Gastrocnemius medialis (tissue), 4 donors: ENCODE results near the gene NDUFB2. TPM values are rescaled to one million over a fixed set of nuclear protein-coding genes. Genes with fewer than 3 reads are reported as not detected.

ENCODE experiments used
- ATAC-seq, 2 donors: fragments of 150-250 bp; one replicate each; pipeline ENCODE4 v1.9.1; 2016
- DNase-seq, 2 donors: peaks; one replicate each; pipeline ENCODE4 v3.0.0-alpha.2; 2019
- H3K27ac ChIP-seq, 4 donors: fragments of 200-600 bp; sonication (generic); 1 replicate in 1 of 4; 2 replicates in 3 of 4; pipeline ENCODE4 v1.5.1; 2016 to 2018; ENCODE audit warnings: mild to moderate bottlenecking in 2 of 4, moderate library complexity in 1 of 4
- H3K27me3 ChIP-seq, 3 donors: fragments of 200-600 bp; sonication (generic) in 2 of 3; 1 replicate in 1 of 3; 2 replicates in 2 of 3; pipeline versions ENCODE4 v1.5.1 to v1.6.0; 2016 to 2019; ENCODE audit warnings: mild to moderate bottlenecking in 1 of 3, moderate library complexity in 1 of 3
- H3K36me3 ChIP-seq, 2 donors: fragments of 200-600 bp; sonication (generic) in 1 of 2; one replicate each; pipeline ENCODE4 v1.5.1; 2017 to 2018
- H3K4me1 ChIP-seq, 2 donors: fragments of 200-600 bp; sonication (generic) in 1 of 2; one replicate each; pipeline ENCODE4 v1.5.1; 2016 to 2017; ENCODE audit warnings: mild to moderate bottlenecking in 2 of 2
- H3K4me3 ChIP-seq, 4 donors: fragments of 200-600 bp; sonication (generic) in 3 of 4; 1 replicate in 1 of 4; 2 replicates in 3 of 4; pipeline ENCODE4 v1.5.1; 2016 to 2019; ENCODE audit warnings: mild to moderate bottlenecking in 2 of 4
- H3K9me3 ChIP-seq, 3 donors: fragments of 200-600 bp; sonication (generic) in 2 of 3; 1 replicate in 1 of 3; 2 replicates in 2 of 3; pipeline ENCODE4 v1.5.1; 2016 to 2019
- CTCF ChIP-seq, 5 experiments: fragments of 450-650 bp in 3 of 5; fragments of 200-600 bp in 2 of 5; sonication (generic) in 2 of 5; IDR thresholded peaks in 4 of 5; conservative IDR thresholded peaks in 1 of 5; 1 replicate in 4 of 5; 2 replicates in 1 of 5; pipeline ENCODE4 v1.5.1; 2016 to 2019; ENCODE audit warnings: antibody characterized with exemption in 5 of 5, mild to moderate bottlenecking in 3 of 5, moderate library complexity in 3 of 5
- POLR2A ChIP-seq, 2 donors: fragments of 450-650 bp; IDR thresholded peaks; one replicate each; pipeline ENCODE4 v1.6.1; 2017; ENCODE audit warnings: antibody characterized with exemption in 2 of 2, mild to moderate bottlenecking in 2 of 2, moderate library complexity in 2 of 2
- in situ Hi-C, 4 donors: fragments of 200-750 bp; cut with MboI; loops; one replicate each; pipeline versions ENCODE4 v1.15.0 to v1.8.0; 2017; ENCODE audit warnings: low sequenced_read_pairs in 4 of 4
- intact Hi-C: fragments of 100-400 bp; cut with DNase I; formaldehyde crosslinking; loops from one replicate; pipeline ENCODE4 v1.15.1; 2023; ENCODE audit warnings: low total_unique reads
- total RNA-seq, 4 donors: library from RNA; depleted of rRNA; stranded (reverse); fragments of >200 nt; gene quantifications; one replicate each; pipeline versions ENCODE4 v1.1.0 to v1.2.3, GENCODE V29; 2016

Gene NDUFB2
- total RNA-seq, 4 donors from 2014 or later = 449 to 793 (median 538) TPM

- no peak for DNase-seq
- no peak overlapping the region for H3K27ac ChIP-seq
- ATAC-seq = no peak
- H3K4me3 ChIP-seq = no peak overlapping the region
- in situ Hi-C loops (loop anchor here in 3 of 4 donors (25.0 kb wide), 1 partner anchor 327 kb away; the partner anchor contains the start of gene MRPS33 (in 3 of the 3)), intact Hi-C loops (no loop called here)
- TF ChIP-seq CTCF (IDR thresholded peaks at IDR 0.05 in 4 of 5, conservative IDR thresholded peaks at IDR 0.05 in 1 of 5) (no peak), POLR2A (IDR thresholded peaks at IDR 0.05) (no peak)
- H3K27me3 ChIP-seq = no peaks in the 10 kb centered on the region
- peaks cover 0 to 25% of the 10 kb centered on the region in 2 donors for H3K36me3 ChIP-seq
- no peaks in the 10 kb centered on the region for H3K9me3 ChIP-seq
- no peaks in the 10 kb centered on the region for H3K4me1 ChIP-seq
Observed at GRCh38 chr7:140685407-140686087, 11.0 kb upstream of the NDUFB2 start.

GRCh38 chr7:140686921-140687320 is 9.6 kb upstream of the NDUFB2 start:
- Histone ChIP-seq H3K4me1 (no peaks in the 10 kb centered on the region), H3K27ac (no peak overlapping the region), H3K9me3 (no peaks in the 10 kb centered on the region), H3K36me3 (peaks cover 0 to 24% of the 10 kb centered on the region in 2 donors), H3K4me3 (no peak overlapping the region), H3K27me3 (no peaks in the 10 kb centered on the region)
- in situ Hi-C loops = loop anchor here in 3 of 4 donors (25.0 kb wide), 1 partner anchor 325 kb away; the partner anchor contains the start of gene MRPS33 (in 3 of the 3)
- intact Hi-C loops = no loop called here
- TF ChIP-seq POLR2A (IDR thresholded peaks at IDR 0.05) (no peak), CTCF (IDR thresholded peaks at IDR 0.05 in 4 of 5, conservative IDR thresholded peaks at IDR 0.05 in 1 of 5) (no peak)
- no peak for DNase-seq
- ATAC-seq = no peak

- no peak for DNase-seq
Observed at GRCh38 chr7:140688341-140688740, 8.2 kb upstream of the NDUFB2 start.

More at GRCh38 chr7:140688341-140688740, 8.2 kb upstream of the NDUFB2 start:
- Histone ChIP-seq H3K36me3 (peaks cover 0 to 33% of the 10 kb centered on the region in 2 donors), H3K9me3 (no peaks in the 10 kb centered on the region), H3K4me1 (no peaks in the 10 kb centered on the region), H3K27ac (no peak overlapping the region), H3K4me3 (no peak overlapping the region), H3K27me3 (no peaks in the 10 kb centered on the region)
- ATAC-seq = no peak
- intact Hi-C loops (no loop called here), in situ Hi-C loops (loop anchor here in 3 of 4 donors (25.0 kb wide), 1 partner anchor 324 kb away; the partner anchor contains the start of gene MRPS33 (in 3 of the 3))
- TF ChIP-seq POLR2A (IDR thresholded peaks at IDR 0.05) (no peak), CTCF (IDR thresholded peaks at IDR 0.05 in 4 of 5, conservative IDR thresholded peaks at IDR 0.05 in 1 of 5) (no peak)
